SKM-1 treated with dmso at 0.1 percent for 144 hours (cell line): Measurements from ENCODE around the gene GPI.

Experiments
- DNase-seq: peaks from one replicate; lab custom pipeline; 2025; ENCODE audit not compliant: unreplicated experiment; lab: John Stamatoyannopoulos, UW

GPI gene

GRCh38 chr19:34337739-34338138 is 27.3 kb upstream of the GPI start:
- no peak for DNase-seq

- no peak for DNase-seq
Measured at GRCh38 chr19:34341935-34342680, 22.9 kb upstream of the GPI start.

- DNase-seq = no peak
Measured at GRCh38 chr19:34343751-34344150, 21.2 kb upstream of the GPI start.

GRCh38 chr19:34345947-34346351 is 19.0 kb upstream of the GPI start:
- peak; percentile 4 for DNase-seq

GRCh38 chr19:34347561-34348165 is 17.3 kb upstream of the GPI start:
- DNase-seq = no peak

GRCh38 chr19:34348899-34349487 is 16.0 kb upstream of the GPI start:
- no peak for DNase-seq

GRCh38 chr19:34350161-34350561 is 14.8 kb upstream of the GPI start:
- no peak for DNase-seq

GRCh38 chr19:34351382-34351826 is 13.6 kb upstream of the GPI start:
- no peak for DNase-seq

GRCh38 chr19:34353546-34353945 is 11.4 kb upstream of the GPI start:
- no peak for DNase-seq

- no peak for DNase-seq
Measured at GRCh38 chr19:34355201-34355600, 9.8 kb upstream of the GPI start.

- DNase-seq = no peak
Measured at GRCh38 chr19:34356875-34357274, 8.1 kb upstream of the GPI start.

GRCh38 chr19:34357431-34357830 is 7.6 kb upstream of the GPI start:
- no peak for DNase-seq

GRCh38 chr19:34359140-34359953 is 5.6 kb upstream of the GPI start:
- peak; percentile 92 for DNase-seq

GRCh38 chr19:34359954-34360315 is 5.1 kb upstream of the GPI start:
- no peak for DNase-seq

- no peak for DNase-seq
Measured at GRCh38 chr19:34360354-34360909, 4.6 kb upstream of the GPI start.

GRCh38 chr19:34362679-34363069 is 2.3 kb upstream of the GPI start:
- no peak for DNase-seq

- DNase-seq = no peak
Measured at GRCh38 chr19:34363094-34363493, 1.9 kb upstream of the GPI start.

GRCh38 chr19:34363930-34364329 is 1.1 kb upstream of the GPI start:
- no peak for DNase-seq

- no peak for DNase-seq
Measured at GRCh38 chr19:34364462-34364829, 550 bp upstream of the GPI start.

- DNase-seq = no peak
Measured at GRCh38 chr19:34365463-34366401, 736 bp downstream of the GPI start.
